ENCODE data around the gene HOXC9.

HOXC9 gene

DNA sequence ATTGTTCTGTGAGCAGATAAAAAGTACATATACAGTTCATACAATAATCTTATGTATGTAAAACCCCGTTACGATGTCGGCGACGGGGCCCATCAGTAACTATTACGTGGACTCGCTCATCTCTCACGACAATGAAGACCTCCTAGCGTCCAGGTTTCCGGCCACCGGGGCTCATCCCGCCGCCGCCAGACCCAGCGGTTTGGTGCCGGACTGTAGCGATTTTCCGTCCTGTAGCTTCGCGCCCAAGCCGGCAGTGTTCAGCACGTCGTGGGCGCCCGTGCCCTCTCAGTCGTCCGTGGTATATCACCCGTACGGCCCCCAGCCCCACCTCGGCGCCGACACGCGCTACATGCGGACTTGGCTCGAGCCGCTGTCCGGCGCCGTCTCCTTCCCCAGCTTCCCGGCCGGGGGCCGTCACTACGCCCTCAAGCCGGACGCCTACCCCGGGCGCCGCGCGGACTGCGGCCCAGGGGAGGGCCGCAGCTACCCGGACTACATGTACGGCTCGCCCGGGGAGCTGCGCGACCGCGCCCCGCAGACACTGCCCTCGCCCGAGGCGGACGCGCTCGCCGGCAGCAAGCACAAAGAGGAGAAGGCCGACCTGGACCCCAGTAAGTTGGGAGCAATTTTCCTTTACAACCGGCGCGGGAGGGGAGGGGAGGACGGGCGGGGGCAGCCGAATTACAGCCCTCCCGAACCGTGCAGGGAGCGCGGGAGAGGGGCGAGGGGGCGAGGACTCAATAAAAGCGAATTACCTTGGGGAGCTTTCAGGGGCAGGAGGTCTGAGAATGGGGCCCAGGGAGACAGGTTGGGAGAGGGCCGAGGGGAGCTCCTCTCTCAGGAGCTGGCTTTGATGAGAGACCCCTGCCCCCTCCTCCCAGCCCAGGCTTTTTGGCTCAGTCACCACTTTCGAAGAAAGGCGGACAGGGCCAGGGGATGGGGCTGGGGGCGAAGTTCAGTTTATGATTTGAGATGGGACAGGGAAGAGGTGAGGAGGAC is at the start of gene HOXC9:
TSS of gene HOXC9 (plus strand) at position 46 of the 999 bp plus-strand sequence. CDS start at position 74, 28 bp downstream.
- TF ChIP-seq, protein P1, sequence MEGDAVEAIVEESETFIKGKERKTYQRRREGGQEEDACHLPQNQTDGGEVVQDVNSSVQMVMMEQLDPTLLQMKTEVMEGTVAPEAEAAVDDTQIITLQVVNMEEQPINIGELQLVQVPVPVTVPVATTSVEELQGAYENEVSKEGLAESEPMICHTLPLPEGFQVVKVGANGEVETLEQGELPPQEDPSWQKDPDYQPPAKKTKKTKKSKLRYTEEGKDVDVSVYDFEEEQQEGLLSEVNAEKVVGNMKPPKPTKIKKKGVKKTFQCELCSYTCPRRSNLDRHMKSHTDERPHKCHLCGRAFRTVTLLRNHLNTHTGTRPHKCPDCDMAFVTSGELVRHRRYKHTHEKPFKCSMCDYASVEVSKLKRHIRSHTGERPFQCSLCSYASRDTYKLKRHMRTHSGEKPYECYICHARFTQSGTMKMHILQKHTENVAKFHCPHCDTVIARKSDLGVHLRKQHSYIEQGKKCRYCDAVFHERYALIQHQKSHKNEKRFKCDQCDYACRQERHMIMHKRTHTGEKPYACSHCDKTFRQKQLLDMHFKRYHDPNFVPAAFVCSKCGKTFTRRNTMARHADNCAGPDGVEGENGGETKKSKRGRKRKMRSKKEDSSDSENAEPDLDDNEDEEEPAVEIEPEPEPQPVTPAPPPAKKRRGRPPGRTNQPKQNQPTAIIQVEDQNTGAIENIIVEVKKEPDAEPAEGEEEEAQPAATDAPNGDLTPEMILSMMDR (IDR thresholded peaks at IDR 0.05; ENCODE audit: low read depth, low read length): no peak
- peak within 1 kb of the TSS; percentile 55 for H3K4me3 ChIP-seq (ENCODE audit: low read depth, low read length)

DNA sequence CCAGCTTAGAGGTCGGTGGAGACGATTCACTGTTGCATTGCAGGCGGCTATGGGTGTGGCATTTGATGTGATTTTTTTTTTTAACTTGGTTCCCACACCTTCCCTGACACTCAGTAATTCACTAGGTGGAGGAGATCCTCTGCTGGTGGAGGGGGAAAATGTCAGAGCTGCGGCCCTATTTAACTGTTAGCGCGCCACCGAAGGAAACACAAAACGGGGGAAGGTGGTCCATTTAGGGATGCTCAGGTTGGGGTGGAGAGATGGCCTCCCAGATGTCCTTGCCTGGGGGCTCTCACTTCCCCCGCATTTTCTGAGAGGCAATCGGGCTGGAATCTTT is 49.6 kb upstream of the HOXC9 start:
- DNase-seq (ENCODE audit: low read depth, low spot score): no peak
- TF ChIP-seq, protein P1 (IDR thresholded peaks at IDR 0.05; ENCODE audit: low read depth, low read length): no peak
- in situ Hi-C loops (cut with HindIII; ENCODE audit: low sequenced_read_pairs): no loop called here
- no peak overlapping the region for H3K4me3 ChIP-seq (ENCODE audit: low read depth, low read length)

More for the DNA sequence above, at the start of gene HOXC9:
- in situ Hi-C loops (cut with HindIII; ENCODE audit: low sequenced_read_pairs): loop anchor here (25.0 kb wide), 1 partner anchor 187 kb away; the partner anchor contains the start of gene SMUG1
- DNase-seq (ENCODE audit: low read depth, low spot score): peak; percentile 49

DNA sequence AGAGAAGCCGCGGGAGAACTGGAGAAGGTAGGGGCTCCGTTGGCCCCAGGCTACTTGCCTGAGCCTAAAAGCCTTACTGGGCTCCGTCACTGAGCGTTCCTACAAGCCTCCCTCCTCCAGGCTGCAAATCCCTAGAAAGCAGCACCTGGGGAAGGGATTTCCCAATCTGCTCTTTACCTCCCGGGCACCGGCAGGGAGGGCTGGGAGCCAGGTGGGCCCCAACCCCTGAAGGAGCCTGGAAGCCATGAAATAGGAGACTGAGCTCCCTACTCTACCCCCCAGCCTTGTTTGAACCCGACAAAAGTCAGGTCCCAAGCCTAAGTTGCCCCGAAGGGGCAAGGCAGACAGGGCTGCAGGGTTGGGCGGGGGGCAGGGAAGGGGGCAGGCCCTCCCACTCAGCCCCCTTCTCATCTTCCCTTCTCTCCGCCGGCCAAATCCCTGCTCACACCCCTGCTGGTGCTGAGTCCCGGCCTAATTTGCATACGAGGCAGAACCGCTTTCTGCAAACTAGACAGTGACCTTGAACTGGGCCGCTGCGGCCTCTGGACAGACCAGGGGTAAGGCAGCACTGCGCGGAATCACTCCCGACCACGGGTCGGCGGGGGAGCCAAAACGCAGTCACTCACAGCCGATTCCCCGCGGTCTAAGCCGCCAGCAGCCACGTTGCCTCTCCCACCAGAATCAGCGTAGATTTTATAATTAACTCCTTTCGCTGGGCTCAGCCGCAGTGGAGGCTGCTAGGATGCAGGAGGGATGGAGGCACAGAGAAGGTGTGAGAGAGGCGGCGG is 49.0 kb upstream of the HOXC9 start:
- TF ChIP-seq, protein P1 (IDR thresholded peaks at IDR 0.05; ENCODE audit: low read depth, low read length): no peak
- in situ Hi-C loops (cut with HindIII; ENCODE audit: low sequenced_read_pairs): no loop called here
- H3K4me3 ChIP-seq (ENCODE audit: low read depth, low read length): no peak overlapping the region
- no peak for DNase-seq (ENCODE audit: low read depth, low spot score)

DNA sequence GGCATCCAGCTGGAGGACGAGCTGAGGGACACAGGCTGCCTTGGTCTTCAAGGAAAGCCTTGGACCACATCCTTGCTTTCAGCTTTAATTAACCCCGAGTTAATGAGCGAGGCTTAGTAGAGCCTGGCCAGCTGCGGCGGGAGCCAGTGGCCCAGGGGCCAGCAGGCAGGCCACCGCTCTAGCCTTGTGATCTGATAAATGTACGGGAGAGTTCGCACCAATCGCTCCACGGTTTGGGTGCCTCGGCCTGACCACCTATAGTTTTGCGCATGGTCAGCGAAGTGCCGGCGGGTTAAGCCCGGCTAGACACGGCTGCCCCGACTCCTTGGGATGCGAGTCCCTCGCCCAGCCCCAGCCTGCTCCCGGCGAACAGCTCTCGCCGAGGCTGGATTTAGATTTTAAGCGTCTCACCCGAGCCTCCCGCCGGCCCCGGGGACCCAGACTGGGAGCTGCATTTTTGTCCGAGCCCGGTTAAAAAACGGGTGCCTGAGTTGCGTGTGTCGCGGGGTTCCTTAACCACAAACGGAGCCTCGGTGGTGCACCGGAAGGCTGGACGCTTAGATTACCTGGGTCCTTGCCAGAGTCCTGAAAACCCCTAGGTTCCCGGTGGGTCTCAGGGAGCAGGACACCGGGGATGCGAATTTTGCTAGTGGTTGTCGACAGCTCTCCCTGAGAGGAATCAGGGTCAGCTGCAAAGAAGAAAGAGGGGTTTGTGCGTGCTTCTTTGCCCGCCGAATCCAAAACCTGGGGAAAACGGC is 48.2 kb upstream of the HOXC9 start:
- TF ChIP-seq, protein P1 (IDR thresholded peaks at IDR 0.05; ENCODE audit: low read depth, low read length): no peak
- no peak overlapping the region for H3K4me3 ChIP-seq (ENCODE audit: low read depth, low read length)
- DNase-seq (ENCODE audit: low read depth, low spot score): no peak
- in situ Hi-C loops (cut with HindIII; ENCODE audit: low sequenced_read_pairs): no loop called here

DNA sequence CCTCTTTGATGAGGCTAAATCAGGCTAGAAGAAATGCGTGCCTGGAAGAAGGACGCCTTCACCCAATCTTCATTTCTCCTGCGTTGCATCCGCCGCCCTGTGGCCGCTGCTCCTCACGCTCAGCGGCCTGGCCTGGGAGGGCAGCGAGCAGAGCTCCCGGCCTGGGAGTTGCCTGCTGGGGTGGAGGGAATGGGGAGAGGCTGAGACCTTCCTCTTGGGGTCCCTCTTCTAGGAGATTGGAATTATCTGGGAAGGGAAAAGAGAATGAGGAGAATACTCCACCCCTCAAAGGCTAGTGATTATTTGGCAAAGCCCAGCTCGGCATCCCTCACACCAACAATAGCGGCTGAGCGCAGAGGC is 47.6 kb upstream of the HOXC9 start:
- TF ChIP-seq, protein P1 (IDR thresholded peaks at IDR 0.05; ENCODE audit: low read depth, low read length): peak; percentile 23
- H3K4me3 ChIP-seq (ENCODE audit: low read depth, low read length): no peak overlapping the region
- in situ Hi-C loops (cut with HindIII; ENCODE audit: low sequenced_read_pairs): no loop called here
- DNase-seq (ENCODE audit: low read depth, low spot score): no peak
